ENCODE measurements around the gene ARPC5L.
"Not testable (repeated sequence)": the region's sequence is repeated elsewhere in the genome, so short reads cannot be mapped to it uniquely, and the experiment has no call there.

ARPC5L gene

DNA sequence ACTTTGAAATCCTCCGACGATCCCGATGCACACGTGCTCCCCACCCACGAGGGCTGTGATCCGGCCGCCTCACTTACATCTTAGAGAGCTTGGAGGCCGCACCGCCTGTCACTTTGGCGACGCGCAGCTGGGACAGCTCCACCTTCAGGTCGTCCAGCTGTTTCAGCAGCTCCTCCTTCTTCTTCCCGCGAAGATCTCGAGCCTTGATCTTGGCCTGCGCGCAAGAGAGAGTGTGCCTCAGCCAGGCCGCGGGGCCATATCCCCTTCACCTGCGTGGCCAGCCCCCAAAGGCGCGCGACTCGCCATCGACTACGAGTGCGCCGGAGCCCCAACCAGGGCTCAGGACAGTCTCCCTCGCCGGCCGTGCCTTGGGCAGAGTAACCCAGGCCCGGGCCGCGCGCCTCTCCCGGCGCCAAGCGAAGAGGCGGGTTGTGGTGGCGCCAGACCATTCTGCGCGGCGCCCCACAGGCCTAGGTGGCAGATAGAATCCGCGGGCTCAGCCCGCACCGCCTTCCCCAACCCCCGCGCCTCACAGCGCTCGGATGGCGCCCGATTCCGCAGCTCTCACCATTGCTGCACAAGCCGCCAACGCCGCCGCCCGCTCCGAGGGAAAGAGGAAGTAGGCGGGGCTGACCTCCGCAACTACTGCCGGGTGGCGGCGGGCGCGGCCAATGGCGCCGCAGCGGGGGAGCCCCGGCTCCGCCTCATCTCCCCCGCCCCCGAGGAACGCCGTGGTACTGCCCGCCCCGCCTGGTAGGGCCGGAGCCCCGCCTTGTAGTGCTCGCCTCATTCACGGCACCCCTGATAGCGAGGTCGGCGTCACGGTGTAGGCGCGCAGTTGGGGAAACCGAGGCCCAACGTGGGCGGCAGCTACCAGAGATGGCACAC, at the start of gene ARPC5L, which contains the start of gene RPL35:
Gene ARPC5L, plus strand, starts transcription at position 789 of the 888 bp plus-strand sequence. CDS start 7,161 bp downstream, outside the sequence.
Gene RPL35, minus strand, starts transcription at position 616 of the 888 bp plus-strand sequence. Its CDS starts 45 bp downstream, at position 571.
- peak; percentile 98 for DNase-seq

DNA sequence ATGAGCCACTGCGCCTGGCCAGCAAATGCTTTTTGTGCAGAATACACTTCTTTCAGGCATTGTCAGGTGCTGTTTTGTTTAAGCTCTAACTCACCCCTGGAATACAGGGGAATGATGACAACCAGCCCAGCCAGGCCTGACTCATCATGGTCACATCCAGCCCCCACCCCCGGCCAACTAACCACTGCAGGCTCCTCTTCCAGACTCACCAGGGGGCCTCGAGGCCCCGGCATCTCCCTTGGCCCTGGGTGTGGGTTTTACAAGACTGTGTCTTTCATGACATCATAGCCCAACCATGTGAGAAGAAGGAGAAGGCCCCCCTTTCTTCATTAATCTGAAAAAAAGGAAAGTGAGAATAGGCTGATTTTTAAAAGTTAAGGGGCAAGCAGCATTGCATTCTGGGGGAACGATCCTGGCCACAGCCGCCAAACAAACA, 49.5 kb upstream of the ARPC5L start:
- DNase-seq = peak; percentile 15

DNA sequence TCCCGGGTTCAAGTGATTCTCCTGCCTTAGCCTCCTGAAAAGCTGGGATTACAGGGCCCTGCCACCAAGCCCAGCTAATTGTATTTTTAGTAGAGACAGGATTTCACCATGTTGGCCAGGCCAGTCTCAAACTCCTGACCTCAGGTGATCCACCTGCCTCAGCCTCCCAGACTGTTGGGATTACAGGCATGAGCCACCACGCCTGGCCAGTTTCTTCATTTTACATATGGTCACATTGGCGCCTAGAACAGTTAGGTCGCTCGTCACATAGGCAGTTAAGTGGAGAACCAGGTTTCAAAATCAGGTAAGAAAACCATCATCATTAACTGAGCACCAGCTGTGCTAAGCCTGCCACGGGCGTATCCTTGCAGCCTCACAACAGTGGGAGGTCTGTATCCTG, 48.9 kb upstream of the ARPC5L start:
- no peak for DNase-seq

DNA sequence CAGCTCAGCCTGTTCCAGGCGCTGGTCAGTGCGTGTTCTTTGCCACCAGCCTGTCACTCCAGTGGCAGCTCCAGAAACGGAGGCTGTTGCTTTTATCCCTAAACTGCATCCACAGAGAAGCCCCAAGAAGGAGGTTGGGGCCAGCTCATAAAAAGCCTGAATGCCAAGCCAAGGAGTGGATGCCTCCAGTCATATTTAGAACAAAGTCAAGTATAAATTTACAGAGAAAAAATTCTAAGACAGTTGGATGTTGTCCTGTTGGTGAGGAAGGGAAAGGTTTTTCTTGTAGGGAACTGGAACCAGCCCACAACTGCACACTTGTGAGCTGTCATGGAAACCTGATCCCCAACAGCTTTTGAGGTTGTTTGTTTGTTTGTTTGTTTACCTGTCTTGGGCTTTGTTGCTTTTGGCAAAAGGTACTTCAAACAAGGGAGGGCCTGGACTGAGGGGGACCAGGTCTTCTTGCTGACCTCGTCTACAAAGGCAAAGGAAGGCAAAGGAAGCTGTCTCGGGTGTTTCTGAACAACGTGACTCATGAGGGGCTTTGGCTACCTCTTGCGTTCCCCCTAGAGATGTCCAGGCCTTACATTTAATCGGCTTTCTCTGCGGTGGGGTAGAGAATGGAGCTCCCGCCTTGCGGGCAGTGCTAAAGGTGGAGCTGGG, 48.3 kb upstream of the ARPC5L start:
- DNase-seq = no peak

DNA sequence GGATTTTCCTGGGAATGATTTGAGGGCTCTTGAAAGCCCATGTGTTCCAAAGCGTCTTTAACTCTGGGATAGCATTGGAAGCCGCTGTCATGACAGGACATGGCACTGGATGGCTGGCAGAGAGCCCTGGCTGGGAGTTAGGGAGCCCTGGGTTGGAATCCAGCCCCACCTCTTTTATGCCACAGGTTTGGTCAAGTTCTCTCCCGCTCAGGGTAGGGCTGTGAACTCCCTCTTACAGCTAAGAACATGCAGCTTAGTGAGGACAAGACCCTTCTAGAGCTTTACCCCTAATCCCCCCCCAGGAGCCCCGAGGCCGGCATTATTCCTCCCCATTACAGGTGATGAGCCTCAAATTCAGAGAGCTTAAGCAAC, 47.8 kb upstream of the ARPC5L start:
- DNase-seq = no peak

DNA sequence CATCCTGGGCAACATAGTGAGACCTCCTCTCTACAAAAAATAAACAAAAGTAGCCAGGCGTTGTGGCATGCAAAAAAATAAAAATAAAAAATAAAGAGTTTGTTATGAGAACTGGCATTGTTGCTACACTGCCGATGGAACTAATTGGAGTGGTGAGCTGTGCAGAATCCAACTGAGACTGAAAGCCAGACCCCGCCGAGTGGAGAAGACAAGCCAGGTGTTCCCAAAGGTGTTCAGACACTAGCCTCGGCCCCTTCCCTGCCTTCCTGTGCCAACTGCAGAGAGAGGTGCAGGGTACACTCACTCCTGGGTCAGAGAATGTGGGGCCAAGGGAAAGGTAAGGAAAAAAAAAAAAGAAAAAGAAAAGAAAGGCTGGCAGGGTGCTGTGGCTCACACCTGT, 46.3 kb upstream of the ARPC5L start:
- no peak for DNase-seq

DNA sequence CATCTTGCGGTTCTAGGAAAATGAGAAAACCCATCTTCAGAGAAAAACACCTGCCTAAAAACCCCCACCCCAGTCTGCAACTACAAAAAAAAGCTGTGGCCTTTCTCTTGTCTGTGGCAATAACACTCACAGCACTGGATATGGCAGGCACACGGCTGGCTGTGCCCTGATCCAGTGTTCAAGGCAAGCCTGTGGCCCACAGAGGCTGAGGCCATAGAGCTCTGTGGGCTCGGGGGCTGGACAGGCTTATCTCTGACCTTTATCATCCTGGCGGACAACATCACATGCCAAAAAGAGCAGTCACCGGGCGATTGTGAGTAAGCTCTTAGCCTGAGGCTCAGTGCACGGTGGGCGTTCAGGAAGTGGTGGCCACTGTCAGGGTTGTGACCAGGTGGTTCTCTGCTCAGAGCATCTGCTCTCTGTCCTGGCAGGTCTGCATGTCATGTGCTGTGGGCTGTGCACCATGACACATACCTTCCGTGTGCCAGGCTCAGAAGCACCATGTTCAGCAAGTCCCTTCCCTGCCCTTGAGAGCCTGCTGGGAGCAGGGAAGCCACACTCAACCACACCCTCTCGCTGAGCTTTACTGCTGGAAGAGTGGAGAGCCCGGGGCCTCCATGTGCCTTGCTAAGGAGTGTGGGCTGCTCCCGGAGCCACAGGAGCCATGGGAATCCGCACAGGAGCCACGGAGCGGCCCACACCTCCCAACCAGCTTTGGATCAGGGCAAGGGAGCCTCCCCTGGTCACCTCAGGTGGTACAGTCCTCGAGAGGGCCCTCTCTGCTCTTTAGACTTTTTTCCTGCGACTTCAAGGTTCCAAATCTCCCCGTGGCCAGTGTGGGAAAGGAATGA, 43.3 kb upstream of the ARPC5L start:
- peak; percentile 54 for DNase-seq

DNA sequence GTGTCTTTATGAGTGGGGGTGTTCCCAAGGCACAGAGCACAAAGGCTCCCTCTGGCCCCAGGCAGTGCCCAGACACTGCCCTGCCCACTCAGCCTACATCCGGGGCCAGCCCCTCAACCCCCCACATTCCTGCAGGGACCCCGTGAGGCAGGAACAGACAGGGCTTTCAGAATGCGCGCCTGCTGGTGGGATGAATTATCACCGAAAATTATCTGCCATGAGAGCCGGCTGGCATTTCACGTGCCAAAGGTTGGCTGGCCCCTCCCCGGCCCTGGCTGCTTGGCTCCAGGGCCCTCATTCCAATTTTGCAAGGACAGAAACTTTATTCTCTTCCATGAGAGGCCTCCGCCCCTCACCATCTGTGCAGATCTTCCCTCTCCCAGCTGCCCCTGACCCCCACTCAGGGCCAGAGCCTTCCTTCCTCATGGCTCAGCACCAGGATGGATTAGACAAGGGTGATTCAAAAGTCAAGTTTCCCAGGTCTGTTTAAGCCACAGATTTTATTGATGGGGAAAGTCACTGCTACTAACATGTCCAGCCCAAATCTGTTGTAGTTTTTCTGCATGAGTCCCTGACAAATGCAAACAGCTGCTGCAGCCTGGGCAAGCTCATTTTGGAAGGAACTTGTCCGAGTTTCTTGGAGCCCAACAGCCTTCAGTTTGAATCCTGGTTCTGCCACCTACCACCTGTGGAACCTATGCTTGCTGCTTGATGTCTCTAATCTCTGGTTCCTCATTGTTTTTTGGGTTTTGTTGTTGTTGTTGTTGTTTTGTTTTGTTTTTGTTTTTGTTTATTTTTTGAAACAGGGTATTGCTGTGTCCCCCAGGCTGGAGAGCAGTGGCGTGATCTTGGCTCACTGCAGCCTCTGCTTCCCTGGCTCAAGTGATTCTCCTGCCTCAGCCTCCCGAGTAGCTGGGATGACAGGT, 41.0 kb upstream of the ARPC5L start:
- DNase-seq = no peak

DNA sequence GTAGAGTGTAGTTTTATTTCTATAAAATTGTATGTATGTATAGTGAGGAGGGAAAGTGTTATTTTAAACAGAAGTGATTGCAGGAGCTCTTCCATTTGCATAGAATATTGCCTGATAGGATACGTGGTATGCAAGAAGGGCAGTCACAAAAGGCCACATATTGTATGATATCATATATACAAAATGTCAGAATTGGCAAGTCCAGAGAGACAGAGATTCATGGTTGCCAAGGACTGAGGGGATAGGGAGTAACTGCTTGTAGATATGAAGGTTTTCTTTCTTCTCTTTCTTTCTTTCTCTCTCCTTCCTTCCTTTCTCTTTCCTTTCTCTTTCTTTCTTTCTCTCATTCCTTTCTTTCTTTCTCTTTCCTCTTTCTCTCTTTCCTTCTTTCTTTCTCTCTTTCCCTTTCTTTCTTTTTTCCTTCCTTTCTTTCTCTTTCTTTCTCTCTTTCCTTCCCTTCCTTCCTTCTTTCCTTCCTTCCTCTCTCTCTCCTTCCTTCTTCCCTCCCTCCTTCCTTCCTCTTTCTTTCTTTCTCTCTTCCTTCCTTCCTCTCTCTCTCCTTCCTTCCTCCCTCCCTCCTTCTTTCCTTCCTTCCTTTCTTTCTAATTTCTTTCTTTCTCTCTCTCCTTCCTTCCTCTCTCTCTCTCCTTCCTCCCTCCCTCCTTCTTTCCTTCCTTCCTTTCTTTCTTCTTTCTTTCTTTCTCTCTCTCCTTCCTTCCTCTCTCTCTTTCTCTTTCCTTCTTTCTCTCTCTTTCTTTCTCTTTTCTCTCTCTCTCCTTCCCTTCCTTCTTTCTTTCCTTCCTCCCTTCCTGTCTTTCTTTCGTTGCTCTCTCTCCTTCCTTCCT, 33.2 kb upstream of the ARPC5L start:
- DNase-seq = peak; percentile 20

DNA sequence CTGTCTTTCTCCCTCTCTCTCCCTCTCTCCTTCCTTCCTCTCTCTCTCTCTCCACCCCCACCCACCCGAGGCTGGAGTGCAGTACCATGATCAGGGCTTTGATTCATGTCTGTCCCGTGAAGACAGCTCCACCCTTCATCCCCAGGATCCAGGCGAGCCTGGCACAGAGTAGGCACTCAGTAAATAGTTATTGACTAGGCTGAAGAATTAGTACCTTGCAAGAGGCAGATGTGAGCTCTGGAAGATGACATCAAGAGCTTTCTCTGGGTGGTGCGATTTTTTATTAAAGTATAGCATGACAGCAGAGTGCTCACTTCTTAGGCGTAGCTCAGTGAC, 32.6 kb upstream of the ARPC5L start:
- DNase-seq = no peak

DNA sequence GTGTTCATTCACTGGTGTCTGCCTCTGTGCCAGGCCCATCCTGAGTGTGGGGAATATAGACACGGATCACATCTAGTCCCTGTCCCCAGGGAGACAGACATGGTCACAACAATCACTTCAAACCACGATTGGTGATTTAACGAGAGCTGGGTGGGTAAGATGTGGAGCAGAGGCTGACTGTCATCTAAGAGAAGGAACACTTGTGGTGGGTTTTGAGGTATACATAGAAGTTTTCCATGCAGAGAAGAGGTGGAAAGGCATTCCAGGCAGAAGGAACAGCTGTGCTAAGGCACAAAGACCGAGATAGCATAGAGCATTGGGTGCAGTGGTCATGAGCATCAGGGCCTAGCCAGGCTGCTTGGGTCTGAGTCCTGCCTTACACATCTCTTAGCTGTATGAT, 31.3 kb upstream of the ARPC5L start:
- DNase-seq = no peak

DNA sequence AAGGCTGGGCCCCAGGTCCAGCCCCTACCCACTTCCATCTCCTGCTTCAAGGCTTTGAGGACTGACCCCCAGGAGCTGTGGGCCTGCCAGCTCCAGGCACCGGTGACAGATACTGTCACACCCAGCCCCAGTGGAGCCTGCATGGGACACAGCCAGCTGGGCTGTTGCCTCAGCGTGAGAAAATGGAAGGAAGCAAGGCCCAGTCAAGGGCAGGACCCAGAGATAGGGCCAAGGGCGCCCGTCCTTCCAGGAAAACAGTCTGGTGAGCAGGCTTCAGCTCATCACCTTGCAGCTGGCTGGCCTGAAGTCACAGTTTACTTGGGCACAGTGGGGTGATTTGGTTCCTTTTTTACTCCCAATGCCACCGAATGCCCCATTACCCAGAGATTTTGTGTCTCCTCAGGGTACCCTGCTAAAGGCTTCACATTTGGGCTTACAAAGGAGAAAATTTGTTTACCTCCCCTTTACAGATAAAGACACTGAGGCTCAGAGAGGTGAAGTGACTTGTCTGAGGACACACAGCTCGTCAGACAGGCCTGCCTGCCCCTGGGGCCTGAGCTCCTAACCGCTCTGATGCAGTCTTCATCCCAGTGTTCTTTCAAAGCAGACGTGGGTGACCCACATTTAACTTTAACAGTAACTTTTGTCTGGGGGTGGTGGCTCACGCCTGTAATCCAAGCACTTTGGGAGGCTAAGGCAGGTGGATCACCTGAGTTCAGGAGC, 30.1 kb upstream of the ARPC5L start:
- peak; percentile 40 for DNase-seq

DNA sequence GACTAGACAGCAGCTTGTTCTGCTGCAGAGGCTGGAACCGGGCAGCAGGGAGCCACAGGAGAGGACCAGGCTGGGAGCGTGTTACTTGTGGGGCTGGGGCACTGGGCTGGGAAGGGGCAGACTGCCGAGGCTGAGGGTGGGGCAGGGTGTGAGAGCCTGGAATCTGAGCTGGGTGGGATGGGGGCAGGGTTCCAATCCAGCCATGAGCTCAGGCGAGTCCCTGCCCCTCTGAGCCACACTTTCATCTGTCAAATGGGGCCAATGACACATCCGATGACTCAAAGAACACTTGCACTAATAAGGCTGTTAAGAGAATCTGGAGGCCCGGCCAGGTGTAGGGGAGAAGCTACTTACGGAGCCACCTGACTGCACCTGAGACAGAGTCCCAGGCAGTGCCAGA, 27.3 kb upstream of the ARPC5L start:
- DNase-seq = no peak

DNA sequence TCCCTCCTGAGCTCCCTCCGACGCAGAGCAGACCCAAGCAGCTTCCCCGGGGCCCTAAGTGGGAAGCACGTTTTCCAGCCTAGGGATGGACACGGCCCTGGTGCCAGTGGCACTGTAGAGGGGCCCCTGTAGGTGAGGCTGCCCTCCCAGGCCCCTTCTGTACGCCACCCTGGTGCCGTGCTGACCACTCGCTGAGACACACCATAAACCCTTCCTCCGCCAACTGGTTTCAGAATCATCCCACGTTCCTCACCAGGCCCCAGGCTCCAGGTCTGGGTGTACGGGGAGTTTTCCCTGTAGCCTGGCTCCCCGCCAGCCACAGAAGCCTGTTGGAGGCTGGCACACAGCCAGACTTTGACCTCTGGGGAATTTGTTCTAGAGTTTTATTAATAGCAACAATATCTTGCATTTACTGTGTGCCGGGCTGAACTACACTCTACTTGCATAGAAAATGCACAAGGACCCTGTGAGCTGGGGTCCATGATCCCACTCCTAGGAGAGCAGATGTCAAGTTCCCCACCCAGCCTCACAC, 26.8 kb upstream of the ARPC5L start:
- DNase-seq = peak; percentile 38

DNA sequence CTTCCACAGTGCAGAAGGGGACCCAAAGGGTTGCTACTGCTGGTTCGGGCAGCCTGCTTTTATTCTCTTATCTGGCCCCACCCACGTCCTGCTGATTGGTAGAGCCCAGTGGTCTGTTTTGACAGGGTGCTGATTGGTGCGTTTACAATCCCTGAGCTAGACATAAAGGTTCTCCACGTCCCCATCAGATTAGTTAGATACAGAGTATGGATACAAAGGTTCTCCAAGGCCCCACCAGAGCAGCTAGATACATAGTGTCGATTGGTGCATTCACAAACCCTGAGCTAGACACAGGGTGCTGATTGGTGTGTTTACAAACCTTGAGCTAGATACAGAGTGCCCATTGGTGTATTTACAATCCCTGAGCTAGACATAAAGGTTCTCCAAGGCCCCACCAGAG, 23.8 kb upstream of the ARPC5L start:
- DNase-seq = not testable (repeated sequence)

DNA sequence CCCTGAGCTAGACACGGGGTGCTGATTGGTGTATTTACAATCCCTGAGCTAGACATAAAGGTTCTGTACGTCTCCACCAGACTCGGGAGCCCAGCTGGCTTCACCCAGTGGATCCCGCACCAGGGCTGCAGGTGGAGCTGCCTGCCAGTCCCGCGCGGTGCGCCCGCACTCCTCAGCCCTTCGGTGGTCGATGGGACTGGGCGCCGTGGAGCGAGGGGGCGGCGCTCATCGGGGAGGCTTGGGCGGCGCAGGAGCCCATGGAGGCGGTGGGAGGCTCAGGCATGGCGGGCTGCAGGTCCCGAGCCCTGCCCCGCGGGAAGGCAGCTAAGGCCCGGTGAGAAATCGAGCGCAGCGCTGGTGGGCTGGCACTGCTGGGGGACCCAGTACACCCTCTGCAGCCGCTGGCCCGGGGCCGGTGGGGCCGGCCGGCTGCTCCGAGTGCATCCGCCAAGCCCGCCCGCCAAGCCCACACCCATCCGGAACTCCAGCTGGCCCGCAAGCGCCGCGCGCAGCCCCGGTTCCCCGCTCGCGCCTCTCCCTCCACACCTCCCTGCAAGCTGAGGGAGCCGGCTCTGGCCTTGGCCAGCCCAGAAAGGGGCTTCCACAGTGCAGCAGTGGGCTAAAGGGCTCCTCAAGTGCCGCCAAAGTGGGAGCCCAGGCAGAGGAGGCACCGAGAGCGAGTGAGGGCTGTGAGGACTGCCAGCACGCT, 23.2 kb upstream of the ARPC5L start:
- DNase-seq = not testable (repeated sequence)

DNA sequence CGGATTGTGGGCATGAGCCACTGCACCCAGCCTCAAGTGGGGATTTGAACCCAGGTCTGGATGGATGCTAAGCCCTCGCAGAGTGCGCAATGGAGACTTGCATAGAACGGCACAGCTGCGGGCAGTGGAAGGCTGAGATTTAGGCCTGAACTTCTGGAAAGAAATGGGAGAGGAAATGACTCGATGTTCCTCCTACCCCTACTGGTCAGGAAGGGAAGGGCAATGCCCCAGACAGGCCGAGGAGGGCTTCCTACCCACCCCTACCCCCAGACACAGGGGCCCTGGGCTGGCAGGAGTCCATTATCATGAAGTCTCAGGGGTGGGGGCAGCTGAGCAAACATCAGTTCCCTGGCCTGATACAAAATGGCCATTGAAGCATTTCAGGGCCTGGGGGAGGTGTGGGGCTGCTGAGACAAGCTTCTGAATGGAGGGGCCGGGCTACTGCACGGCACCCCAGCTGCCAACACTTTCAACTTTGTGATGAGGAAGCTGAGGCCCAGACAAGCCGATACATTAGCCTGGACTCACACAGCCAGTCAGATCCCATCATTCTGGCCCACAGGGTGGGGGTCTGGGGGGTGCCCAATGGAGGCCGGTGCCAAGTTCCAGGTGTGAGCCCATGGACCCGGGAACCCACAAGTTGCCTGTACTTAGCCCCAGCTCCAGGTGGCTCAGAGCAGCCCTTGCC, 22.2 kb upstream of the ARPC5L start:
- DNase-seq = peak; percentile 55

DNA sequence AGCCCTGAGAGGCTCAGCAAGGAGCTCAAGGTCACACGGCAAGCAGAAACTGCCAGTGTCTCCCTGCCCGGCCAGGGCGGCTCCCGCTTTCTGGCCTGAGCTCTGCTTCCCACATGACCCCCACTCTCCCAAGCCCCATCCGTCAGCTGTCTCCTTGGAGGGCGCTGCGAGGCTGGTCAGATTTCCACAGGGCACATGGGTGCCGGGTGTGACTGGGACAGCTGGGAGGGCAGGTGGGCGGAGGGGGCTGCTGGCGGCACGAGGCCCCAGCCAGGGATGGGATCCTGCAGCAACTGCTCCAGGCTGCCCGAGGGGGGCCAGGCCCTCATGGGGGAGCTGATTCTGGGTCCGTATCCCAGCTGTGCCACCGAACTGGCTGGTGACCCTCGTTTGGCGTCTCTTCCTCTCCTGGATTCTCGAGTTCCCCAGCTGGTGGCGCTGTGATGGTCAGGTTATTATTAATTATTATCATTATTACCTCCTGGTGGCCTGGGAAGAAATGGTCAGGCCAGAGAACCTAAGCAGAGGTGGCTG, 21.6 kb upstream of the ARPC5L start:
- DNase-seq = no peak
